Duodenal mucosa (tissue), 2 donors: Measurements from ENCODE around the gene ELFN2.

Source experiments
- H3K27ac ChIP-seq: one replicate; pipeline ENCODE4 v1.7.0; 2013; ENCODE audit warnings: low read depth, low read length
- H3K27me3 ChIP-seq, 2 donors: one replicate each; pipeline ENCODE4 v1.7.0; 2013; ENCODE audit warnings: low read length in 2 of 2, control low read depth in 1 of 2; ENCODE audit not compliant: insufficient read depth in 2 of 2, control insufficient read depth in 1 of 2
- H3K36me3 ChIP-seq, 2 donors: one replicate each; pipeline ENCODE4 v1.7.0; 2013; ENCODE audit warnings: low read length in 2 of 2, control low read depth in 1 of 2; ENCODE audit not compliant: insufficient read depth in 2 of 2, control insufficient read depth in 1 of 2
- H3K4me1 ChIP-seq, 2 donors: one replicate each; pipeline ENCODE4 v1.7.0; 2013; ENCODE audit warnings: low read length in 2 of 2, control low read depth in 1 of 2; ENCODE audit not compliant: insufficient read depth in 2 of 2, control insufficient read depth in 1 of 2
- H3K4me3 ChIP-seq, 2 donors: one replicate each; pipeline ENCODE4 v1.7.0; 2013; ENCODE audit warnings: low read length in 2 of 2, low read depth in 1 of 2
- H3K9ac ChIP-seq, 2 donors: one replicate each; pipeline ENCODE4 v1.7.0; 2013; ENCODE audit warnings: low read length in 2 of 2, low read depth in 1 of 2
- H3K9me3 ChIP-seq, 2 donors: one replicate each; pipeline ENCODE4 v1.7.0; 2013; ENCODE audit warnings: low read length in 2 of 2, control low read depth in 1 of 2; ENCODE audit not compliant: control insufficient read depth in 1 of 2

The ELFN2 gene

DNA sequence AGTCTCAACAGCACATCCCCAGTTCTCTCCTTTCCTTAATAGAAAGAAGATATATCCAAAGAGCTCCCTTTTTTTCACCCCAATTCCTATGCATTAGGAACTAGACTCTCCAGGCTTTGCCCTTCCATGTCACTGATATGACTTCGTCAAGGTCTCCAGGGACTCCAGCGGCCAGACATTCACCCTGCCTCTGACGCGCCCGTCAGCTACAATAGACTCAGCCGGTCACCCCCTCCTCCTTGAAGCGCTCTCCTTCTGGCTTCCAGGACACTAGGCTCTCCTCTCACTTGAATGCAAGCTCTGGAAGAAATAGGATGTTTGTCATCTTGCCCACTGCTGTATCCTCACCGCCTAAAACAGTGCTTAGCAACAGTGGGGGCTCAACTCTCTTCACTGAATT lies 14.9 kb upstream of the ELFN2 start:
- Histone ChIP-seq H3K27me3 (peaks cover 6% of the 10 kb centered on the region in 2 donors), H3K9me3 (peaks cover 3 to 6% of the 10 kb centered on the region in 2 donors), H3K36me3 (no peaks in the 10 kb centered on the region), H3K27ac (no peak overlapping the region), H3K4me3 (no peak overlapping the region), H3K4me1 (no peaks in the 10 kb centered on the region), H3K9ac (no peak overlapping the region)

DNA sequence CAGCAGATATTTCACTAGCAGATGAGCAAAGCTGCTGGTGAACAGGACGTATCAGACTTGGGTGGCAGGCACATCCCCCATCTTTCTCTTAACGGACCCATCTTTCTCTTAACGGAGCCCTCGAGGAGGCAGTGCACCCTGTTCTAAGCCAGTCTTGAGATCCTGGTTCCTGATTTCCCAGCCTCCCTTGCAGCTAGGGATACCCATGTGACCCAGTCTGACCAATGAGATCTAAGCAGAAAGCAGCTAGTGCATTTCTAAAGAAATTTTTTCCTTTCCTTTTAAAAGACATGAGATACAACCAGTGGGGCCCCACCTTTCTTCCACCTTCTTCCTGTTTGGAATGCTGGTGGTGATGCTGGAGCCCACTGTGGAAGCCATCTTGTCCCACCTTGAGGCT lies 13.6 kb upstream of the ELFN2 start:
- Histone ChIP-seq H3K4me3 (no peak overlapping the region), H3K9ac (no peak overlapping the region), H3K27ac (no peak overlapping the region), H3K4me1 (no peaks in the 10 kb centered on the region), H3K27me3 (peaks cover 6% of the 10 kb centered on the region in 2 donors), H3K36me3 (no peaks in the 10 kb centered on the region), H3K9me3 (peaks cover 3 to 6% of the 10 kb centered on the region in 2 donors)

DNA sequence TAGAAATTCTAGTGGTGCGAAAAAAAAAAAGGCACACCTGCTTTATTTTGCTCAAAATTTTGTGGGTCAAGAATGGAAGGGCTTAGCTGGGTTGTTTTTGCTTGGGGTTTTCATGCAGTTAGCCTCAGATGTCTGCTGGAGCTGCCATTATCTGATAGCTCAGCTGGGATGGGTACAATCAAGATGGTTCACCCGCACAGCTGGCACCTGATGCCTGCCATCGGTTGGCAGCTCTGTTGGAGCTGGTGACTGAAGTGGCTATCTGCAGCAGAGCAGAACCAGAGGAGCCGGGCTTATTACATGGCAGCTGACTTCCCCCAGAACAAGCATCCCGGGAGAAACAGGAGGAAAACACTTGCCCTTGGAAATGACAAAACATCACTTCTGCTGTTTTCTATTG lies 12.1 kb upstream of the ELFN2 start:
- Histone ChIP-seq H3K4me3 (no peak overlapping the region), H3K4me1 (no peaks in the 10 kb centered on the region), H3K36me3 (no peaks in the 10 kb centered on the region), H3K27me3 (peaks cover 4 to 14% of the 10 kb centered on the region in 2 donors), H3K9ac (no peak overlapping the region), H3K27ac (no peak overlapping the region), H3K9me3 (peaks cover 3 to 6% of the 10 kb centered on the region in 2 donors)

DNA sequence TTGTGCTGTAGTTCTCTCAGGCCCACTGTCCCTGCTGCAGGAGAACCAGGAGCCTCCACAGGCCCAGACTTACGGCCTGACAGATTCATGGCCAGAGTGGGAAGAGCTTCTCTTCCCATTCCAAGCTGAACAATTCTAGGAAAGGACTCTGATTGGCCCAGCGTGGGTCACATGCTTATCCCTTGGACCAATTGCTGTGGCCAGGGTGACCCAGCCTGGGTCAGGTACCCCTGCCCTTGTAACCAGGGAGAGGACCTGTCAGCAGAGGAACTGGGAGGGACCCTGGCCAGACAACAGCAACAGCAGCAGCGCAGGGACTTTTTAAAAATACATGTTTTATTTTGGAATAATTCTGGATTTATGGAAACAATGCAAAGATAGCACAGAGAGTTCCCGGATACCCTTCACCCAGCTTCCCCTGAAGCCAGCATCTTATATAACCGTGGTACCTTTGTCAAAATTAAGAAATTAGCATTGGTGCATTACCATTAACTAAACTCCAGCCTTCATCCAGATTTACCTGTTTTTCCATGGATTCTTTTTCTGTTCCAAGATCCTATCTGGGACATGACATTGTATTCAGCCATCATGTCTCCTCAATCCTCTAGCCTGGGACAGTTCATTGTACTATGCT lies 8.8 kb upstream of the ELFN2 start:
- Histone ChIP-seq H3K4me1 (no peaks in the 10 kb centered on the region), H3K27me3 (peaks cover 0 to 20% of the 10 kb centered on the region in 2 donors), H3K9ac (no peak overlapping the region), H3K9me3 (peaks cover 3 to 5% of the 10 kb centered on the region in 2 donors), H3K4me3 (no peak overlapping the region), H3K36me3 (no peaks in the 10 kb centered on the region), H3K27ac (no peak overlapping the region)

DNA sequence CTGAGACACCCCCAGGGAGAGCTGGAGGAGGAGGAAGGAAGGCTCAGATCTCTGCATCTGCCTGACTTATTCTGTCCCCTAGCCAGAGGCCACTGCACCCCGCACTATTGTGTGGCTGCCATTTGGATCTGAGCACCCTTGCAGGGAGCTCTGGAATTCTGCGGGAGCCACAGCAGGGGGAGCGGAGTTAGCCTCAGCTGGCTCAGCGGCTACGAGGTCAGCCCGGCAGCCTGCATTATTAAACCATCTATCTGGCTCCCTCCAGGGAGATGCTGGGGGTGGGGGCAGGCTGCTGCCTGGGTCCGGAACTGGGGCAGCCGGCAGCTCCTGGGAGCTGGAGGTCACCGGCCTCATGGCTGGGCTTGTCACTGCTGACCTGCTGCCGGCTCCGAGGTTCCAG lies 6.5 kb upstream of the ELFN2 start:
- Histone ChIP-seq H3K4me3 (no peak overlapping the region), H3K4me1 (no peaks in the 10 kb centered on the region), H3K36me3 (no peaks in the 10 kb centered on the region), H3K9me3 (no peaks in the 10 kb centered on the region), H3K9ac (no peak overlapping the region), H3K27ac (no peak overlapping the region), H3K27me3 (peaks cover 5 to 27% of the 10 kb centered on the region in 2 donors)

DNA sequence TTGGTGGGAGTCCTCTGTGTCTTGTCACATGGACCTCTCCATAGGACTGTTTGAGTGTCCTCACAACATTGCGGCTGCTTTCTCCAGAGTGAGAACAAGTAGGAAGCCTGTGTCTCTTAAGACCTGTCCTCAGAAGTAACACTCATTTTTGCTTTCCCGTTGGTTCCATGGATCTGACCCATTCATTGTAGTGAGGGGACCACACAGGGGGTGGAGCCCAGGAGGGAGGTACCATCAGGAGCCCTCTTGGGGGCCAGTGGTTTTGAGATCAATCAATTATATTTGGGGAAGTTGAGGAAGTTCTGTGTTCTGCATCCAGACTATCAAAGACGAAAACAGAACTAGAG lies 5.4 kb upstream of the ELFN2 start:
- no peaks in the 10 kb centered on the region for H3K36me3 ChIP-seq
- peaks cover 0 to 3% of the 10 kb centered on the region in 2 donors for H3K4me1 ChIP-seq
- H3K27me3 ChIP-seq: peaks cover 16 to 38% of the 10 kb centered on the region in 2 donors
- H3K27ac ChIP-seq: no peak overlapping the region
- no peaks in the 10 kb centered on the region for H3K9me3 ChIP-seq
- no peak overlapping the region for H3K4me3 ChIP-seq
- no peak overlapping the region for H3K9ac ChIP-seq

DNA sequence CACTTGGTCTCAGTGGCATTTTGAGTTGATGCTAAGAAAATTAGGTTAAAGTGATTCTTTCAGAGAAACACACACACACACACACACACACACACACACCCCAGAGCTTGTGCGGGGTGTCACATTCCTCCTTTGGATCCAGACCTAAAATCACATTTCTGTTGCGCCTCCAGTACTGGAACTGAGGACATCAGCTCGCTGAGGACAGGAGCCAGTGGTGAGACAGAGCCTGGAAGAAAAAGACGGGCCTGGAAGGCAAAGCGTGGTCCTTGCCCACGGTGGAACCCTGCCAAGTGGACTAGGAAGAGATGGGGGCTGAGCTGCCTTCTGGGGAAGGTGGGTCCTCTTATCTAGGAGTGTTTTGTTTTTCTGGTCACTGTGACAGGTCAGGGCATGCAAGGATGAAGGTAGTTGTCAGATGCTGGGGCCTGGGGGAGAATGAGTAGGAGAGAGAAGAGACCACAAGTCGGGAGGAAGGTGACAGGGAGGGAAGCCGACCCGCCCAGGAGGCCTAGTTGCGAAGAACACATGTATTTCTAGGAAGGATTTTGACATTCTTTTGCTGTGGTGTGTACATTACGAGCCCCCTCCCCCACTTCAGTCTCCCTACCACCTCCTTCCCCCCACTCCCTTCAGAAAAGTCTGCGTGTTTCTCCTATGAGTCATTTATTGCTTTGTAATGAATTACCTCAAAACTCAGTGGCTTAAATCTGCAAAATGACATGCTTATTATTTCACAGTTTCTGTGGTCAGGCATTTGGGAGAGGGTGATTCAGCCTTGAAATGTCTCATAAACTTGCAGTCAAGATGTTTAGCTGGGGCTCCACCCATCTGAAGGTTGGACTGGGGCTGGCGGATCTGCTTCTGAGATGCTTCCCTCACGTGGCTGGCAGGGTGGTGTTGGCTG lies 4.8 kb upstream of the ELFN2 start:
- no peak overlapping the region for H3K9ac ChIP-seq
- no peak overlapping the region for H3K27ac ChIP-seq
- no peaks in the 10 kb centered on the region for H3K36me3 ChIP-seq
- H3K4me3 ChIP-seq: no peak overlapping the region
- H3K9me3 ChIP-seq: no peaks in the 10 kb centered on the region
- H3K27me3 ChIP-seq: peaks cover 16 to 39% of the 10 kb centered on the region in 2 donors
- H3K4me1 ChIP-seq: peaks cover 0 to 3% of the 10 kb centered on the region in 2 donors

DNA sequence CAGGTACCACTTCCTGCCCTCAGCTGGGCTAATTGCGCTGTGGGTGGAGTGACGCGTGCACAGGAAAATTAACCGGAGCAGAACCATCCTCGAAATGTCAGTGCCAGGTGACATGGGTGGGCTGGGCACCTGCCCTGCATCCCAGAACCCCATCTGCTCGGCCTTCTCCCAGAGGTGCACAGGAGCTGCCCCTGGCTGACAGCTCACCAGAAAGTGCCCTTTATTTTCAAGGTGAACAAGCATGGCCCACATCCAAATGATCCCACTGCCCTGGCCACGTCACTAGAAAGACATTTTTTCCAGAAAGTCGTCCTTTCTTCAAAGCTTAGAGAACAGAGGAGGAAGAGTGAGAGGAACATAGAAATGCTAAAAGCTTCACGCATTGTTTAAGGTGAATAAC lies 4.1 kb upstream of the ELFN2 start:
- peaks cover 0 to 3% of the 10 kb centered on the region in 2 donors for H3K4me1 ChIP-seq
- H3K9me3 ChIP-seq: no peaks in the 10 kb centered on the region
- no peak overlapping the region for H3K4me3 ChIP-seq
- no peak overlapping the region for H3K27ac ChIP-seq
- no peak overlapping the region for H3K9ac ChIP-seq
- H3K36me3 ChIP-seq: no peaks in the 10 kb centered on the region
- peaks cover 20 to 46% of the 10 kb centered on the region in 2 donors for H3K27me3 ChIP-seq

DNA sequence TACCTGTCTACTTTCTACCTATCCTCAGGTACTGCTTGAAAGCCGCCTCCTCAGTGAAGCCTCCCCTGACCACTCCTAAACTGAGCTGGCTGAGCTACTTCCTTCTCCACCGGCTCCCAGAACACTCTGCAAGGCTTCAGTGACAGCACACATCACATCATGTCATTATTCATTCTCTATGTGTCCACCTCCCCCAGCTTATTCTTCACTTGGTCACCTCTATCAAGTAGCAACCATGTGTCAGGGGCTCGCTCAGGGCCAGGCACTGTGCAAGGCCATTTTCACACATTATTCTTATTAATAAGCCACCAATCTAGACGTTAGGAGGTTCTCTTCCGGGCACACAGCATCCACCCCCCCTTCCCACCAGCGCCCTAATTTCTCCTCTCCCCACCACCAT lies 3.7 kb upstream of the ELFN2 start:
- no peak overlapping the region for H3K4me3 ChIP-seq
- H3K4me1 ChIP-seq: peaks cover 0 to 7% of the 10 kb centered on the region in 2 donors
- no peaks in the 10 kb centered on the region for H3K9me3 ChIP-seq
- H3K27me3 ChIP-seq: peaks cover 25 to 50% of the 10 kb centered on the region in 2 donors
- no peak overlapping the region for H3K27ac ChIP-seq
- H3K36me3 ChIP-seq: no peaks in the 10 kb centered on the region
- H3K9ac ChIP-seq: no peak overlapping the region
